ENCODE results near the gene SS18L1. TPM values are rescaled to one million over a fixed set of nuclear protein-coding genes. Genes with fewer than 3 reads are reported as not detected.
A peak's percentile ranks its signal among the peaks of the same experiment; 100 is the strongest.

Gene SS18L1
- polyA plus RNA-seq, 2 donors: 5.5 to 14.7 TPM

GRCh38 chr20:62119591-62120364 is 23.8 kb upstream of the SS18L1 start:
- no peaks in the 10 kb centered on the region for H3K9me3 ChIP-seq (ENCODE audit: control insufficient read depth in 2 of 2, insufficient read depth in 1 of 2, low read depth in 1 of 2, low read length in 1 of 2)
- WGBS, 2 donors: 67 to 76% methylated on average over 10 of the region's 10 CpGs
- peaks cover 0 to 3% of the 10 kb centered on the region in 2 donors for H3K36me3 ChIP-seq (ENCODE audit: control insufficient read depth in 2 of 2, insufficient read depth in 2 of 2, low read length in 1 of 2)
- H3K4me3 ChIP-seq (ENCODE audit: low read depth in 1 of 2, low read length in 2 of 2): no peak overlapping the region
- peaks cover 3 to 11% of the 10 kb centered on the region in 2 donors for H3K4me1 ChIP-seq (ENCODE audit: control insufficient read depth in 2 of 2, insufficient read depth in 2 of 2, low read length in 1 of 2)
- peaks cover 0 to 9% of the 10 kb centered on the region in 2 donors for H3K27me3 ChIP-seq (ENCODE audit: control insufficient read depth in 1 of 2, insufficient read depth in 2 of 2, low read length in 2 of 2)
- no peak overlapping the region for H3K27ac ChIP-seq (ENCODE audit: low read depth in 2 of 2, low read length in 1 of 2)

- 89 to 95% methylated on average over 5 of the region's 5 CpGs for WGBS, 2 donors
- H3K4me1 ChIP-seq (ENCODE audit: control insufficient read depth in 2 of 2, insufficient read depth in 2 of 2, low read length in 1 of 2): peaks cover 3 to 11% of the 10 kb centered on the region in 2 donors
- peaks cover 0 to 9% of the 10 kb centered on the region in 2 donors for H3K27me3 ChIP-seq (ENCODE audit: control insufficient read depth in 1 of 2, insufficient read depth in 2 of 2, low read length in 2 of 2)
- no peak overlapping the region for H3K27ac ChIP-seq (ENCODE audit: low read depth in 2 of 2, low read length in 1 of 2)
- peaks cover 4 to 7% of the 10 kb centered on the region in 2 donors for H3K36me3 ChIP-seq (ENCODE audit: control insufficient read depth in 2 of 2, insufficient read depth in 2 of 2, low read length in 1 of 2)
- H3K4me3 ChIP-seq (ENCODE audit: low read depth in 1 of 2, low read length in 2 of 2): no peak overlapping the region
- H3K9me3 ChIP-seq (ENCODE audit: control insufficient read depth in 2 of 2, insufficient read depth in 1 of 2, low read depth in 1 of 2, low read length in 1 of 2): no peaks in the 10 kb centered on the region
Measured at GRCh38 chr20:62120365-62120762, 23.2 kb upstream of the SS18L1 start.

GRCh38 chr20:62120990-62121775 is 22.4 kb upstream of the SS18L1 start:
- WGBS, 2 donors: 15 to 17% methylated on average over 45 of the region's 45 CpGs
- peaks cover 3 to 12% of the 10 kb centered on the region in 2 donors for H3K4me1 ChIP-seq (ENCODE audit: control insufficient read depth in 2 of 2, insufficient read depth in 2 of 2, low read length in 1 of 2)

DNA sequence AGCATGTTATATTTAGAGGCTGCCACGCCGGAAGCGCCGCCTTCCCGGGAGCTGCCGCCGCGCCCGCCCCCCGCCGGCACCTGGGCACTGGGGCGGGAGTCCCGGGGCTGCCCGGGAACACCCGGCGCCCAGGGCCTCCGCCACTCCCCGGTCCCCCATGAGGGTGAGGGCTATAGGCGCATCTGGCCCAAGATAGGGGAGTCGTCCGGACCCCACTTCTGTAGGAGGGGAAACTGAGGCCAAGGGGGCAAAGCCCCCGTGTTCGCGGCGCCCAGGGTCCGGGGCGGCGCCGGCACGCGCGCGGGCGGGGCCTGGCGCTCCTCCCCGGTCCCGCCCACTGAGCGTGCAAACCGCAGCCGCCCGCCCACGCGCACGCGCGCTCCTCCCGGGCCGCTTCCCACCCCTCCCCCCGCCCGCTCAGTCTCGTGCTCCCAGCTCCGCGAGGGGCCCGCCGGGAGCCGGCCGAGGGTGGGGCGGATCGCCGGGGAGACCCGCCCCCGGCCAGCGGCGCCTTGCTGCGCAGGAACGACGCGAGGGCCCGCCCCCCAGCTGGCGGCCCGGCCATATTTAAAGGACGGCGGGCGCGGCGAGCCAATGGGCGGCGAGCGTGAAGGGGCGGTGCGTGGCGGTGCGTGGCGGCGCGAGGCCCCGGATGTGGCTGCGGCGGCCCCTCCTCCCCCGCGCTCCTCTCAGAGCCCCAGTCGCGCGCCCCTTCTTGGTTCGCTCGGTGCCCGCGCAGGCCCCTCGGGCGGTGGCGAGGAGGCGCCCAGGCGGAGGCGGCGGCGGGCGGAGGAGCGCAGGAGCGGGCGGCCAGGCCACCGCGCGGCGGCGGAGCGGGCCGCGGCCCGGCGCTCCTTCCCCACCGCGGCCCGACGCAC is 21.6 kb upstream of the SS18L1 start, which contains the start of gene LSM14B:
TSS of gene LSM14B (plus strand) at position 700 of the 878 bp plus-strand sequence. CDS start 192 bp downstream, outside the sequence.
- peak within 1 kb of the TSS; percentile 93 to 98 for H3K27ac ChIP-seq (ENCODE audit: low read depth in 2 of 2, low read length in 1 of 2)
- H3K36me3 ChIP-seq (ENCODE audit: control insufficient read depth in 2 of 2, insufficient read depth in 2 of 2, low read length in 1 of 2): peaks cover 10 to 12% of the 10 kb centered on the region in 2 donors
- H3K27me3 ChIP-seq (ENCODE audit: control insufficient read depth in 1 of 2, insufficient read depth in 2 of 2, low read length in 2 of 2): peaks cover 0 to 4% of the 10 kb centered on the region in 2 donors
- 1% methylated on average over 47 to 124 of the region's 124 CpGs for WGBS, 2 donors
- H3K9me3 ChIP-seq (ENCODE audit: control insufficient read depth in 2 of 2, insufficient read depth in 1 of 2, low read depth in 1 of 2, low read length in 1 of 2): no peaks in the 10 kb centered on the region
- peaks cover 3 to 14% of the 10 kb centered on the region in 2 donors for H3K4me1 ChIP-seq (ENCODE audit: control insufficient read depth in 2 of 2, insufficient read depth in 2 of 2, low read length in 1 of 2)
- H3K4me3 ChIP-seq (ENCODE audit: low read depth in 1 of 2, low read length in 2 of 2): peak within 1 kb of the TSS; percentile 78 to 84

More at GRCh38 chr20:62120990-62121775, 22.4 kb upstream of the SS18L1 start:
- peaks cover 8 to 10% of the 10 kb centered on the region in 2 donors for H3K36me3 ChIP-seq (ENCODE audit: control insufficient read depth in 2 of 2, insufficient read depth in 2 of 2, low read length in 1 of 2)
- peak overlapping the region; percentile 93 to 98 for H3K27ac ChIP-seq (ENCODE audit: low read depth in 2 of 2, low read length in 1 of 2)
- peaks cover 0 to 9% of the 10 kb centered on the region in 2 donors for H3K27me3 ChIP-seq (ENCODE audit: control insufficient read depth in 1 of 2, insufficient read depth in 2 of 2, low read length in 2 of 2)
- no peaks in the 10 kb centered on the region for H3K9me3 ChIP-seq (ENCODE audit: control insufficient read depth in 2 of 2, insufficient read depth in 1 of 2, low read depth in 1 of 2, low read length in 1 of 2)
- peak overlapping the region; percentile 62 to 78 for H3K4me3 ChIP-seq (ENCODE audit: low read depth in 1 of 2, low read length in 2 of 2)

DNA sequence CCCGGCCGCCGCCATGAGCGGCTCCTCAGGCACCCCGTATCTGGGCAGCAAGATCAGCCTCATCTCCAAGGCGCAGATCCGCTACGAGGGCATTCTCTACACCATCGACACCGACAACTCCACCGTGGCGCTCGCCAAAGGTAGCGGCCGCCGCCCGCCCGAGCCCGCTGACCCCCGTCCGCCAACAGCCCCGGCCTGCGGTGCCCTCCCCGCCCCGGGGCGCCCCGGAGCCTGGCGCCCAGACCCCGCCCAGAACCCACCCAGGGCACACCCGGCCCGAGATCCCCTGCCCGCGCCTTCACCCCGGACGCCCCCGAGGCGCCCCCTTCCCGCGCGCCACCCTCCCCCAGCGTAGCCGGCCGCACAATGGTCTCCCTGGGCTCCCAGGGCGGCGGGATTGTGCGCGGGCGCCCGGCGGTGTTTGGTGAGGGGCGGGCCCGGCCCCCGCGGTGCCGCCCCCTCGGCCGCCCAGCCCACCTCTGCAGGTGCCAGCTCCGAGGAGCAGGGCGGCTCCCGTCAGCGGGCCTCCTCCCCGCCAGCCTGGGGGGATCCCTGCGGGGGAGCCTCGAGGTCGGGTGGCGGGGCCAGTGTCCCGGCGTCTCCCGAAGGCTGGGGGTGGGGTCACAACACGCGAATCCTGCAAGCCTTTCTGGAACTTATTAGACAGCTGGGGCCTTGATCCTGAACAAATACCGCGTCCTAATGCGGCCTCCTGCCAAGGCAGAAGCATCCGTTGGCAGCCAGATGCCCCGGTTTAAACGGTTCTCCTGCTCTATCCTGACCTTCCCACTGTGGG is 20.7 kb upstream of the SS18L1 start:
- H3K4me3 ChIP-seq (ENCODE audit: low read depth in 1 of 2, low read length in 2 of 2): peak overlapping the region; percentile 78 to 84
- no peaks in the 10 kb centered on the region for H3K27me3 ChIP-seq (ENCODE audit: control insufficient read depth in 1 of 2, insufficient read depth in 2 of 2, low read length in 2 of 2)
- H3K36me3 ChIP-seq (ENCODE audit: control insufficient read depth in 2 of 2, insufficient read depth in 2 of 2, low read length in 1 of 2): peaks cover 10 to 17% of the 10 kb centered on the region in 2 donors
- 1% methylated on average over 71 to 77 of the region's 77 CpGs for whole genome bisulfite sequencing, 2 donors
- H3K27ac ChIP-seq (ENCODE audit: low read depth in 2 of 2, low read length in 1 of 2): peak overlapping the region; percentile 86 to 88
- peaks cover 3 to 11% of the 10 kb centered on the region in 2 donors for H3K4me1 ChIP-seq (ENCODE audit: control insufficient read depth in 2 of 2, insufficient read depth in 2 of 2, low read length in 1 of 2)
- no peaks in the 10 kb centered on the region for H3K9me3 ChIP-seq (ENCODE audit: control insufficient read depth in 2 of 2, insufficient read depth in 1 of 2, low read depth in 1 of 2, low read length in 1 of 2)

DNA sequence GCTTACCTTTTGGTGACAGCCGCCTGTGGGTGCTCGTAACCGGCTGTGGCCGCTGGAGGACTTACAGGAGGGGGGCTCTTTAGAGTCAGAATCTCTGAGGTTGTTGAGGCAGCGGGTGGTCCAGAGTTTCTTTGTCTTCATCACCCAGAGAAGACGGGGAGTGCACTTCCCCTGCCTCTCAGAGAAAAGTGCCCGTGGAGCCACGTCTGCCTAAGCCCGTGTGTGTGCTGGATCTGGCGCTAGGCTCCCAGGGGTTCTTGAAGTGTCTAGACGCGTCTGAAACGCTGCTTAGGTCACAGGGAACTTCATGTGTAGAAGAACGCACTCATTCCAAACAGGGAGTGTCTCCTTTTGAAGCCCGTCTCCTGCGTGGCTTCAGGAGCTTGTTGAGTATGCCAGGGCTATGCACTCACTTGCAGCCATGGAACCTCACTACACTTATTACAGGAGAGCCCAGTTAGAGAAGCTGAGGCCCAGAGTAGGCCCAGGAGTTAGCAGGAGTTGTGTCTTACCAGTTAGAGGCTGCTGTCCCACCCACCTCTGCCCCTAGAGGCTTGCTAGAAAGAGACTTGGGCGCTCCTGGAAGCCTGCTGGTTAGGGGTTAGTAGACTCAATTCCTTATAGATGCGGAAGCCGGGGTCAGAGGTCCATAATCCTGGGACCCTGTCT is 20.0 kb upstream of the SS18L1 start:
- H3K4me1 ChIP-seq (ENCODE audit: control insufficient read depth in 2 of 2, insufficient read depth in 2 of 2, low read length in 1 of 2): peaks cover 3 to 11% of the 10 kb centered on the region in 2 donors
- 24 to 26% methylated on average over 19 of the region's 19 CpGs for WGBS, 2 donors
- no peaks in the 10 kb centered on the region for H3K9me3 ChIP-seq (ENCODE audit: control insufficient read depth in 2 of 2, insufficient read depth in 1 of 2, low read depth in 1 of 2, low read length in 1 of 2)
- no peaks in the 10 kb centered on the region for H3K27me3 ChIP-seq (ENCODE audit: control insufficient read depth in 1 of 2, insufficient read depth in 2 of 2, low read length in 2 of 2)
- H3K27ac ChIP-seq (ENCODE audit: low read depth in 2 of 2, low read length in 1 of 2): peak overlapping the region; percentile 86 to 88
- peak overlapping the region; percentile 78 to 84 for H3K4me3 ChIP-seq (ENCODE audit: low read depth in 1 of 2, low read length in 2 of 2)
- peaks cover 15 to 23% of the 10 kb centered on the region in 2 donors for H3K36me3 ChIP-seq (ENCODE audit: control insufficient read depth in 2 of 2, insufficient read depth in 2 of 2, low read length in 1 of 2)

GRCh38 chr20:62126141-62126540 is 17.4 kb upstream of the SS18L1 start:
- WGBS, 2 donors: 96% methylated on average over 20 of the region's 20 CpGs
- H3K36me3 ChIP-seq (ENCODE audit: control insufficient read depth in 2 of 2, insufficient read depth in 2 of 2, low read length in 1 of 2): peaks cover 18 to 38% of the 10 kb centered on the region in 2 donors

GRCh38 chr20:62127799-62128198 is 15.8 kb upstream of the SS18L1 start:
- Histone ChIP-seq H3K27ac (ENCODE audit: low read depth in 2 of 2, low read length in 1 of 2) (no peak overlapping the region), H3K27me3 (ENCODE audit: control insufficient read depth in 1 of 2, insufficient read depth in 2 of 2, low read length in 2 of 2) (no peaks in the 10 kb centered on the region), H3K4me1 (ENCODE audit: control insufficient read depth in 2 of 2, insufficient read depth in 2 of 2, low read length in 1 of 2) (peaks cover 3 to 16% of the 10 kb centered on the region in 2 donors), H3K4me3 (ENCODE audit: low read depth in 1 of 2, low read length in 2 of 2) (no peak overlapping the region), H3K9me3 (ENCODE audit: control insufficient read depth in 2 of 2, insufficient read depth in 1 of 2, low read depth in 1 of 2, low read length in 1 of 2) (no peaks in the 10 kb centered on the region), H3K36me3 (ENCODE audit: control insufficient read depth in 2 of 2, insufficient read depth in 2 of 2, low read length in 1 of 2) (peaks cover 24 to 53% of the 10 kb centered on the region in 2 donors)
- WGBS, 2 donors: 86 to 90% methylated on average over 6 of the region's 6 CpGs

More at GRCh38 chr20:62126141-62126540, 17.4 kb upstream of the SS18L1 start:
- no peak overlapping the region for H3K27ac ChIP-seq (ENCODE audit: low read depth in 2 of 2, low read length in 1 of 2)
- H3K4me1 ChIP-seq (ENCODE audit: control insufficient read depth in 2 of 2, insufficient read depth in 2 of 2, low read length in 1 of 2): peaks cover 3 to 11% of the 10 kb centered on the region in 2 donors
- H3K9me3 ChIP-seq (ENCODE audit: control insufficient read depth in 2 of 2, insufficient read depth in 1 of 2, low read depth in 1 of 2, low read length in 1 of 2): no peaks in the 10 kb centered on the region
- H3K27me3 ChIP-seq (ENCODE audit: control insufficient read depth in 1 of 2, insufficient read depth in 2 of 2, low read length in 2 of 2): no peaks in the 10 kb centered on the region
- no peak overlapping the region for H3K4me3 ChIP-seq (ENCODE audit: low read depth in 1 of 2, low read length in 2 of 2)

Data from esophagus (tissue), 2 donors.